ENCODE results near the gene GLP2R. TPM values are rescaled to one million over a fixed set of nuclear protein-coding genes. Genes with fewer than 3 reads are reported as not detected.

The GLP2R gene
- total and polyA plus RNA-seq, 2 of the 8 experiments (the other 6 are each of a cell fraction or from before 2014, with no cell fraction given), result not detected

- TF ChIP-seq CBX8 (IDR thresholded peaks at IDR 0.05; ENCODE audit: borderline replicate concordance, low read depth, low read length) (no peak), USF2 (IDR thresholded peaks at IDR 0.05; ENCODE audit: low read length) (no peak), SRF (IDR thresholded peaks at IDR 0.05; ENCODE audit: low read depth, low read length) (no peak), CHD1 (IDR thresholded peaks at IDR 0.05; ENCODE audit: low read depth, low read length) (no peak), RAD21 (IDR thresholded peaks at IDR 0.05 in 1 of 2, conservative IDR thresholded peaks at IDR 0.05 in 1 of 2; ENCODE audit: low read depth in 2 of 2, low read length in 2 of 2) (no peak)
Measured at GRCh38 chr17:9855036-9855435, 29.3 kb downstream of the GLP2R start (continued).

All from H1 (cell line).